Suppressor macrophage treated with lipopolysaccharide for 4 hours (primary cell): ENCODE results near the gene RASSF5.
A peak's percentile ranks its signal among the peaks of the same experiment; 100 is the strongest.
"Not testable (repeated sequence)": the region's sequence is repeated elsewhere in the genome, so short reads cannot be mapped to it uniquely, and the experiment has no call there.

Experiments used
- DNase-seq: peaks from one replicate; pipeline ENCODE4 v3.0.0-alpha.2; 2020

RASSF5 gene

GRCh38 chr1:206575165-206575893 is 68.0 kb downstream of the RASSF5 start:
- peak; percentile 96 for DNase-seq

- no peak for DNase-seq
Measured at GRCh38 chr1:206575894-206576737, 68.8 kb downstream of the RASSF5 start.

GRCh38 chr1:206577626-206578025 is 70.3 kb downstream of the RASSF5 start:
- no peak for DNase-seq

- peak; percentile 63 for DNase-seq
Measured at GRCh38 chr1:206578068-206578977, 71.0 kb downstream of the RASSF5 start.

- no peak for DNase-seq
Measured at GRCh38 chr1:206578978-206579374, 71.6 kb downstream of the RASSF5 start.

GRCh38 chr1:206579747-206580437 is 72.6 kb downstream of the RASSF5 start:
- DNase-seq: peak; percentile 97

GRCh38 chr1:206580438-206581113 is 73.2 kb downstream of the RASSF5 start:
- no peak for DNase-seq

- DNase-seq: not testable (repeated sequence)
Measured at GRCh38 chr1:206581114-206581497, 73.8 kb downstream of the RASSF5 start.

GRCh38 chr1:206581571-206581981 is 74.2 kb downstream of the RASSF5 start:
- DNase-seq: peak; percentile 89

- DNase-seq: no peak
Measured at GRCh38 chr1:206582537-206582936, 75.2 kb downstream of the RASSF5 start.

GRCh38 chr1:206582971-206583706 is 75.8 kb downstream of the RASSF5 start:
- DNase-seq: no peak

GRCh38 chr1:206583707-206584648 is 76.6 kb downstream of the RASSF5 start:
- peak; percentile 85 for DNase-seq

GRCh38 chr1:206584683-206585082 is 77.4 kb downstream of the RASSF5 start:
- DNase-seq: no peak

GRCh38 chr1:206586501-206587445 is 79.4 kb downstream of the RASSF5 start:
- DNase-seq: no peak

- DNase-seq: no peak
Measured at GRCh38 chr1:206587904-206588303, 80.6 kb downstream of the RASSF5 start.

GRCh38 chr1:206588492-206588891 is 81.2 kb downstream of the RASSF5 start:
- DNase-seq: no peak

GRCh38 chr1:206589206-206589605 is 81.9 kb downstream of the RASSF5 start:
- DNase-seq: no peak

GRCh38 chr1:206590025-206590758 is 82.9 kb downstream of the RASSF5 start:
- DNase-seq: peak; percentile 66
